T-cell (primary cell): ENCODE data around the gene UNC80. TPM values are rescaled to one million over a fixed set of nuclear protein-coding genes. Genes with fewer than 3 reads are reported as not detected.
"Not testable (repeated sequence)": the region's sequence is repeated elsewhere in the genome, so short reads cannot be mapped to it uniquely, and the experiment has no call there.

Source experiments
- ATAC-seq, 4 experiments: fragments of 200-7000 bp in 3 of 4; fragments of 150-1000 bp in 1 of 4; cut with Tn5 transposase; replicated peaks in 1 of 4; 1 replicate in 3 of 4; 2 replicates in 1 of 4; pipeline ENCODE4 v1.10.0; 2021; ENCODE audit warnings: moderate library complexity in 3 of 4, mild to moderate bottlenecking in 2 of 4, moderate number of reproducible peaks in 1 of 4
- CTCF ChIA-PET, 2 donors: fragments of 300-600 bp; sonication (Branson Sonifier 250); formaldehyde crosslinking; loops; one replicate each; lab custom pipeline; 2022; ENCODE audit warnings: antibody characterized with exemption in 2 of 2; lab: Charles Lee
- POLR2A ChIA-PET, 2 donors: fragments of 300-600 bp; sonication (Branson Sonifier 250); formaldehyde crosslinking; loops; one replicate each; lab custom pipeline; 2022; ENCODE audit warnings: antibody characterized with exemption in 2 of 2; lab: Charles Lee
- DNase-seq, 35 experiments: peaks; one replicate each; pipeline versions ENCODE4 v3.0.0 to v3.0.0-alpha.2; 2013 to 2023
- H3K27ac ChIP-seq: one replicate; pipeline ENCODE4 v1.5.1; 2013; ENCODE audit warnings: low read length
- H3K27me3 ChIP-seq, 2 experiments: replicated peaks in 1 of 2; 1 replicate in 1 of 2; 2 replicates in 1 of 2; pipeline versions ENCODE4 v1.6.1 to v1.7.0; 2013; ENCODE audit warnings: low read length in 1 of 2, mixed read lengths in 1 of 2; ENCODE audit not compliant: control insufficient read depth in 2 of 2, insufficient read depth in 2 of 2; ENCODE audit errors: extremely low read depth in 1 of 2
- H3K36me3 ChIP-seq, 2 donors: 1 replicate in 1 of 2; 2 replicates in 1 of 2; pipeline versions ENCODE4 v1.6.1 to v1.7.0; 2013; ENCODE audit warnings: low read length in 1 of 2; ENCODE audit not compliant: control insufficient read depth in 2 of 2, insufficient read depth in 1 of 2; ENCODE audit errors: extremely low read depth in 1 of 2
- H3K4me1 ChIP-seq, 2 experiments: 1 replicate in 1 of 2; 2 replicates in 1 of 2; pipeline versions ENCODE4 v1.6.1 to v1.7.0; 2013; ENCODE audit warnings: low read length in 2 of 2, mixed read lengths in 1 of 2; ENCODE audit not compliant: insufficient read depth in 2 of 2, control insufficient read depth in 1 of 2; ENCODE audit errors: extremely low read depth in 1 of 2
- H3K4me3 ChIP-seq, 2 donors: 1 replicate in 1 of 2; 2 replicates in 1 of 2; pipeline versions ENCODE4 v1.5.1 to v1.7.0; 2013; ENCODE audit warnings: mild to moderate bottlenecking in 2 of 2, low read length in 1 of 2, moderate library complexity in 1 of 2; ENCODE audit not compliant: control insufficient read depth in 1 of 2; ENCODE audit errors: extremely low read depth in 1 of 2
- H3K9me3 ChIP-seq: 2 replicates; pipeline ENCODE4 v1.7.0; 2013
- H3K27ac Mint-ChIP-seq, 2 donors: one replicate each; pipeline ENCODE4 v1.8.0; 2020 to 2021; ENCODE audit warnings: mild to moderate bottlenecking in 2 of 2, mixed read lengths in 2 of 2
- H3K27me3 Mint-ChIP-seq, 2 donors: one replicate each; pipeline ENCODE4 v1.8.0; 2021 to 2022; ENCODE audit warnings: mixed read lengths in 2 of 2
- H3K36me3 Mint-ChIP-seq: one replicate; pipeline ENCODE4 v1.8.0; 2021; ENCODE audit warnings: mixed read lengths
- H3K4me1 Mint-ChIP-seq, 3 donors: one replicate each; pipeline ENCODE4 v1.8.0; 2020 to 2022; ENCODE audit warnings: mixed read lengths in 3 of 3, mild to moderate bottlenecking in 1 of 3
- H3K4me3 Mint-ChIP-seq, 3 donors: one replicate each; pipeline ENCODE4 v1.8.0; 2020 to 2022; ENCODE audit warnings: mild to moderate bottlenecking in 3 of 3, mixed read lengths in 3 of 3, moderate library complexity in 3 of 3
- H3K9me3 Mint-ChIP-seq, 3 donors: one replicate each; pipeline ENCODE4 v1.8.0; 2020 to 2022; ENCODE audit warnings: mixed read lengths in 3 of 3
- WGBS: methylation state at CpG from one replicate; pipeline ENCODE4 v1.1.5; 2013; ENCODE audit warnings: missing lambda C conversion rate; ENCODE audit not compliant: insufficient coverage; 5-methylcytosine and 5-hydroxymethylcytosine counted together
- total RNA-seq, 35 experiments: library from RNA in 6 of 35; stranded (reverse) in 6 of 35; fragments of 120-200 nt in 1 of 35; gene quantifications; one replicate each; pipeline versions ENCODE4 v1.2.1 to v1.2.4 and lab custom pipeline; 2013 to 2026

Gene UNC80
- total RNA-seq, 5 donors from 2014 or later (not counting 1 experiment from before 2014, with no cell fraction given), result 0.09 TPM; not detected in 4

- H3K36me3 Mint-ChIP-seq, H3K4me1 ChIP-seq, H3K27me3 ChIP-seq, H3K4me3 Mint-ChIP-seq, H3K27ac Mint-ChIP-seq, ATAC-seq, CTCF ChIA-PET, POLR2A ChIA-PET, H3K9me3 ChIP-seq, H3K27me3 Mint-ChIP-seq, H3K36me3 ChIP-seq, H3K9me3 Mint-ChIP-seq, DNase-seq, H3K4me3 ChIP-seq, H3K4me1 Mint-ChIP-seq, H3K27ac ChIP-seq: not testable (repeated sequence)
- 71% methylated on average over 4 of the region's 4 CpGs for WGBS
Measured at GRCh38 chr2:209795425-209795824, 23.8 kb downstream of the UNC80 start.

- CTCF ChIA-PET, result no interaction called here
- ATAC-seq (no peak), DNase-seq (no peak)
- H3K27me3 Mint-ChIP-seq, result peaks cover 3 to 4% of the 10 kb centered on the region in 2 donors
- H3K9me3 ChIP-seq, result no peaks in the 10 kb centered on the region
- no peak overlapping the region for H3K27ac Mint-ChIP-seq
- no peaks in the 10 kb centered on the region for H3K4me1 Mint-ChIP-seq
- H3K4me1 ChIP-seq, result no peaks in the 10 kb centered on the region
- no peaks in the 10 kb centered on the region for H3K36me3 ChIP-seq
- H3K9me3 Mint-ChIP-seq, result peaks cover 0 to 5% (median 3%) of the 10 kb centered on the region in 3 donors
- H3K4me3 ChIP-seq, result no peak overlapping the region
- H3K4me3 Mint-ChIP-seq, result no peak overlapping the region
- no peak overlapping the region for H3K27ac ChIP-seq
- no peaks in the 10 kb centered on the region for H3K27me3 ChIP-seq
- no peaks in the 10 kb centered on the region for H3K36me3 Mint-ChIP-seq
- POLR2A ChIA-PET, result no interaction called here
- no CpG with 5 or more reads among the region's 1 CpG for WGBS
Measured at GRCh38 chr2:209805351-209805750, 33.7 kb downstream of the UNC80 start.

GRCh38 chr2:209806318-209806717, 34.7 kb downstream of the UNC80 start:
- no peaks in the 10 kb centered on the region for H3K9me3 ChIP-seq
- H3K27ac ChIP-seq, result no peak overlapping the region
- POLR2A ChIA-PET, result no interaction called here
- H3K27me3 ChIP-seq, result no peaks in the 10 kb centered on the region
- ATAC-seq (no peak), DNase-seq (no peak)
- WGBS, result no CpG with 5 or more reads among the region's 3 CpGs
- no peak overlapping the region for H3K4me3 ChIP-seq
- H3K4me1 ChIP-seq, result no peaks in the 10 kb centered on the region
- Mint-ChIP-seq H3K36me3 (no peaks in the 10 kb centered on the region), H3K4me3 (no peak overlapping the region), H3K27ac (no peak overlapping the region), H3K27me3 (peaks cover 3 to 4% of the 10 kb centered on the region in 2 donors), H3K9me3 (no peaks in the 10 kb centered on the region), H3K4me1 (no peaks in the 10 kb centered on the region)
- H3K36me3 ChIP-seq, result no peaks in the 10 kb centered on the region
- CTCF ChIA-PET, result interaction anchor here in 1 of 2 donors (1.0 kb wide), 1 partner anchor 9 kb away, joined by 3 read pairs; no protein-coding TSS in a partner anchor

GRCh38 chr2:209808521-209808920, 36.9 kb downstream of the UNC80 start:
- H3K9me3 ChIP-seq, result no peaks in the 10 kb centered on the region
- no peaks in the 10 kb centered on the region for H3K27me3 ChIP-seq
- no peak overlapping the region for H3K4me3 ChIP-seq
- no peak overlapping the region for H3K27ac ChIP-seq
- no peaks in the 10 kb centered on the region for H3K36me3 ChIP-seq
- CTCF ChIA-PET, result no interaction called here
- ATAC-seq, result no peak
- H3K27ac Mint-ChIP-seq, result no peak overlapping the region
- H3K36me3 Mint-ChIP-seq, result no peaks in the 10 kb centered on the region
- no peak for DNase-seq
- peaks cover 3 to 4% of the 10 kb centered on the region in 2 donors for H3K27me3 Mint-ChIP-seq
- POLR2A ChIA-PET, result no interaction called here
- H3K4me3 Mint-ChIP-seq, result no peak overlapping the region
- H3K4me1 ChIP-seq, result no peaks in the 10 kb centered on the region
- H3K4me1 Mint-ChIP-seq, result no peaks in the 10 kb centered on the region
- H3K9me3 Mint-ChIP-seq, result no peaks in the 10 kb centered on the region
- WGBS, result 96% methylated on average over 20 of the region's 24 CpGs

- Mint-ChIP-seq H3K27ac (no peak overlapping the region), H3K27me3 (peaks cover 3 to 4% of the 10 kb centered on the region in 2 donors), H3K4me3 (no peak overlapping the region), H3K36me3 (no peaks in the 10 kb centered on the region), H3K4me1 (no peaks in the 10 kb centered on the region), H3K9me3 (no peaks in the 10 kb centered on the region)
- Histone ChIP-seq H3K27me3 (no peaks in the 10 kb centered on the region), H3K4me3 (no peak overlapping the region), H3K4me1 (no peaks in the 10 kb centered on the region), H3K27ac (no peak overlapping the region), H3K36me3 (no peaks in the 10 kb centered on the region), H3K9me3 (no peaks in the 10 kb centered on the region)
- 94% methylated on average over 19 of the region's 20 CpGs for WGBS
- CTCF ChIA-PET, result no interaction called here
- ATAC-seq (no peak), DNase-seq (no peak)
- POLR2A ChIA-PET, result no interaction called here
Measured at GRCh38 chr2:209809256-209809655, 37.6 kb downstream of the UNC80 start.

GRCh38 chr2:209817844-209818271, 46.2 kb downstream of the UNC80 start:
- H3K4me1 Mint-ChIP-seq, result no peaks in the 10 kb centered on the region
- WGBS, result 83% methylated on average over 1 of the region's 8 CpGs
- Histone ChIP-seq H3K27ac (no peak overlapping the region), H3K4me3 (no peak overlapping the region), H3K27me3 (no peaks in the 10 kb centered on the region), H3K9me3 (no peaks in the 10 kb centered on the region), H3K4me1 (no peaks in the 10 kb centered on the region), H3K36me3 (no peaks in the 10 kb centered on the region)
- peaks cover 0 to 3% (median 0%) of the 10 kb centered on the region in 3 donors for H3K9me3 Mint-ChIP-seq
- CTCF ChIA-PET, result no interaction called here
- POLR2A ChIA-PET, result no interaction called here
- H3K27ac Mint-ChIP-seq, result no peak overlapping the region
- DNase-seq, result no peak
- H3K4me3 Mint-ChIP-seq, result no peak overlapping the region
- no peaks in the 10 kb centered on the region for H3K27me3 Mint-ChIP-seq
- ATAC-seq, result no peak
- no peaks in the 10 kb centered on the region for H3K36me3 Mint-ChIP-seq

GRCh38 chr2:209818939-209819338, 47.3 kb downstream of the UNC80 start:
- POLR2A ChIA-PET, result no interaction called here
- no peak for ATAC-seq
- H3K36me3 Mint-ChIP-seq, result no peaks in the 10 kb centered on the region

More at GRCh38 chr2:209818939-209819338, 47.3 kb downstream of the UNC80 start:
- no peaks in the 10 kb centered on the region for H3K9me3 ChIP-seq
- H3K27ac ChIP-seq, result no peak overlapping the region
- no peaks in the 10 kb centered on the region for H3K27me3 ChIP-seq
- Mint-ChIP-seq H3K4me1 (no peaks in the 10 kb centered on the region), H3K27ac (no peak overlapping the region), H3K27me3 (no peaks in the 10 kb centered on the region), H3K4me3 (no peak overlapping the region), H3K9me3 (peaks cover 0 to 3% (median 0%) of the 10 kb centered on the region in 3 donors)
- H3K4me1 ChIP-seq, result no peaks in the 10 kb centered on the region
- no peak for DNase-seq
- CTCF ChIA-PET, result no interaction called here
- H3K4me3 ChIP-seq, result no peak overlapping the region
- 93% methylated on average over 3 of the region's 7 CpGs for WGBS
- H3K36me3 ChIP-seq, result no peaks in the 10 kb centered on the region
